Spinal cord (tissue), 10 donors: Measurements from ENCODE around the gene VTCN1. TPM values are rescaled to one million over a fixed set of nuclear protein-coding genes. Genes with fewer than 3 reads are reported as not detected.

ENCODE experiments used
- DNase-seq, 6 donors: peaks; one replicate each; pipeline versions ENCODE4 v3.0.0 to v3.0.0-alpha.2; 2013 to 2015; ENCODE audit warnings: low spot score in 6 of 6, low read depth in 4 of 6
- H3K27ac ChIP-seq: one replicate; pipeline ENCODE4 v1.5.1; 2013; ENCODE audit warnings: low read depth, low read length, control low read depth
- H3K27me3 ChIP-seq: one replicate; pipeline ENCODE4 v1.6.1; 2013; ENCODE audit warnings: low read length; ENCODE audit not compliant: control insufficient read depth, insufficient read depth
- H3K36me3 ChIP-seq: one replicate; pipeline ENCODE4 v1.6.1; 2013; ENCODE audit warnings: low read length; ENCODE audit not compliant: control insufficient read depth, insufficient read depth
- H3K4me1 ChIP-seq: one replicate; pipeline ENCODE4 v1.6.1; 2013; ENCODE audit warnings: low read length; ENCODE audit not compliant: control insufficient read depth, insufficient read depth
- H3K4me3 ChIP-seq: one replicate; pipeline ENCODE4 v1.5.1; 2013; ENCODE audit warnings: low read depth, low read length, control low read depth
- H3K9me3 ChIP-seq: one replicate; pipeline ENCODE4 v1.6.1; 2013; ENCODE audit warnings: low read length; ENCODE audit not compliant: control insufficient read depth, insufficient read depth
- WGBS: methylation state at CpG from one replicate; pipeline ENCODE4 v1.1.5; 2013; ENCODE audit warnings: missing lambda C conversion rate; ENCODE audit not compliant: insufficient coverage; 5-methylcytosine and 5-hydroxymethylcytosine counted together
- polyA plus RNA-seq, 2 donors: library from polyadenylated mRNA; unstranded; fragments of 120-200 nt; gene quantifications; one replicate each; pipeline ENCODE4 v1.2.1, GENCODE V29; 2013; ENCODE audit not compliant: insufficient read length in 2 of 2
- total RNA-seq, 2 donors: library from RNA; depleted of rRNA in 1 of 2; stranded (reverse); fragments of 120-200 nt in 1 of 2; fragments of >200 nt in 1 of 2; gene quantifications; one replicate each; pipeline versions ENCODE4 v1.2.3 to v1.2.4, GENCODE V29; 2013 to 2014
- donor health status: healthy.

The VTCN1 gene
- total and polyA plus RNA-seq, 4 donors: 0.33 to 0.82 (median 0.59) TPM

DNA sequence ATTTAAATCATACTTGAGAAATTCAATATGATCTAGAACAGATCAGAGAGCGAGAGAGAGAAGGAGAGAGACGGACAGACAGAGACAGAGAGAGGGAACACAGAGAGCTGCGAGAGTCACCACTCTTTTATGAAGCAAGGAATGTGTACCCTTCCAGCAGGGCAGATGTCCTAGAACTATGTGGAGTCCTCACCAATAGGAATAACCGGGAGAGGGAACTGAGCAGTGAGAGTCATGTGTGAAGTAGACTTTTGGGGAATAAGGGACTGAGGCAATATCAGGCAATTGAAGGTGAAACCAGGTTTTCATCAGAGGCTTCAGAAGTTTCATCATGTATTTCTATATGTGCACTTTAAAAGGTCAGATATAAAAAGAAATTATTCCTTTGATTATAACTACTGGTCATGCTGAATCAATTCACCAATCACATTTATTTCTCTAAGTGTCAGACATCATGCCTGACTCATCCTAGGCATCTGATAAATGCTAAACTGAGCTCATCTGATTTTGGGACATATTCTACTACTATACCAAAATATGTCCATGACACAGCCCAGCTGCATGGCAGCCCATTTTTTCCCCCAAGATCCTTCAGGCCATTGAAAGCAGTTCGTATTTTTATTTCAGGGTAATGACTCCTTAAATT, 22.4 kb downstream of the VTCN1 start:
- Histone ChIP-seq H3K36me3 (no peaks in the 10 kb centered on the region), H3K27ac (no peak overlapping the region), H3K4me3 (no peak overlapping the region), H3K4me1 (no peaks in the 10 kb centered on the region), H3K27me3 (no peaks in the 10 kb centered on the region), H3K9me3 (no peaks in the 10 kb centered on the region)
- 85% methylated on average over 4 of the region's 5 CpGs for WGBS
- DNase-seq: no peak

DNA sequence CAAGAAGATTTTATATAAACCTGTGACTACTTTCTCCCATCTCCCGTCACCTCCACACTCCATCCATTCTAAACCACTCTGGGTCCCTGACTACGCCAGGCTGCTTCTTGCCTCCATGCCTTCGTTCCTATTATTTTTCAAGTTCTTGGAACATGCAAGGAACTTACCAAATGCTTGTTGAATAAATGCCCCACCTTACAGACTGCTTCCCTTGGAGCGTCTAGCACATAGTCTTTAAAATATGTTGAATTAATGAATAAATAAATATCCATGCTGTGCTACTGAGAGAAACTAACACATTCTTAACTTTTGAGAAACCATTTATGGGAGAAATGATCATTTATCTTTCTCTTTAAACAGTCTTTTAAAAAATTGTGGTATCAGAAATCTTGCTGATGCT, 27.6 kb downstream of the VTCN1 start:
- 95% methylated on average over 3 of the region's 4 CpGs for WGBS
- Histone ChIP-seq H3K9me3 (no peaks in the 10 kb centered on the region), H3K27ac (no peak overlapping the region), H3K27me3 (no peaks in the 10 kb centered on the region), H3K36me3 (no peaks in the 10 kb centered on the region), H3K4me1 (no peaks in the 10 kb centered on the region), H3K4me3 (no peak overlapping the region)
- DNase-seq: peak in 1 of 6 donors; percentile 45

DNA sequence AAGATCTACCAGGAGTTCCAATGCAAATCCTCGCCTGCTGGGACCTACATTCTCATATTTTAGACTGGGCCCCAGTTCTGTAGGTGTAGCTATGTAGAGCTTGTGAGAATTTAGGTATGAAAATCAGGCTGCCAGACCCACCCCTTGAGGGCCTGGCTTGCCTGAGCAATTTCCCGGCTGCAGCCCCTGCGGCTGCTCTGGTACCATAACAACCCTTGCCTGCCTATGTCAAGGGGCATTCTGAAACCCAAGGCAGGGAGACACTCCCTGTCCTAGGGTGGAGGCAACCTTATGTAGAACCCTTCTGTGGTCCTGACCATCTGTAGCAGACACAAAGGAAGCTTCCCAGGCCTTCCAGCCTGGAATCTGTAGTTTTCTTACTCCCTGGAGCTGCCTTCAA, 28.4 kb downstream of the VTCN1 start:
- Histone ChIP-seq H3K4me1 (no peaks in the 10 kb centered on the region), H3K36me3 (no peaks in the 10 kb centered on the region), H3K27me3 (no peaks in the 10 kb centered on the region), H3K9me3 (no peaks in the 10 kb centered on the region), H3K27ac (no peak overlapping the region), H3K4me3 (no peak overlapping the region)
- DNase-seq: no peak
- WGBS: 100% methylated on average over 2 of the region's 3 CpGs

DNA sequence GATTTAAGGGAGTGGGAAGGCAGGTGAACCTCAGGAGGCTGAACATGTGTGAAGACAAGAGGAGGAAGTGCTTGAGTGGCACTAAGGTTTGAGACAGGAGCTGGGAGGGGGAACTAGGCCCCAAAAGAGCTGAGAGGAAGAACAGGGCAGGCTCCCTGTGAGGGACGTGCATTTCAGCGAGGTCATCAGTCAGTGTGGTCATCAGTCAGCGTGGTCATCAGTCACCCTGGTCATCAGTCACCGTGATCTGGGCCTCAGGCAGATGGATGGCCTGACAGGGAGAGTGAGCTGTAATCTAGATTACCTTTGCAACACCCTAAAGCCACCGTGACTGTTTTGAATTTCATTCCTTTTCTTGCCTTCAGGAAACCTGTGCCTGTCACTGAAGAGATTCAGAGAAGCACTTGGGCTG, 29.1 kb downstream of the VTCN1 start:
- no peaks in the 10 kb centered on the region for H3K9me3 ChIP-seq
- no peaks in the 10 kb centered on the region for H3K4me1 ChIP-seq
- H3K27me3 ChIP-seq: no peaks in the 10 kb centered on the region
- H3K36me3 ChIP-seq: no peaks in the 10 kb centered on the region
- no peak for DNase-seq
- no peak overlapping the region for H3K27ac ChIP-seq
- no peak overlapping the region for H3K4me3 ChIP-seq
- WGBS: 63% methylated on average over 5 of the region's 5 CpGs

DNA sequence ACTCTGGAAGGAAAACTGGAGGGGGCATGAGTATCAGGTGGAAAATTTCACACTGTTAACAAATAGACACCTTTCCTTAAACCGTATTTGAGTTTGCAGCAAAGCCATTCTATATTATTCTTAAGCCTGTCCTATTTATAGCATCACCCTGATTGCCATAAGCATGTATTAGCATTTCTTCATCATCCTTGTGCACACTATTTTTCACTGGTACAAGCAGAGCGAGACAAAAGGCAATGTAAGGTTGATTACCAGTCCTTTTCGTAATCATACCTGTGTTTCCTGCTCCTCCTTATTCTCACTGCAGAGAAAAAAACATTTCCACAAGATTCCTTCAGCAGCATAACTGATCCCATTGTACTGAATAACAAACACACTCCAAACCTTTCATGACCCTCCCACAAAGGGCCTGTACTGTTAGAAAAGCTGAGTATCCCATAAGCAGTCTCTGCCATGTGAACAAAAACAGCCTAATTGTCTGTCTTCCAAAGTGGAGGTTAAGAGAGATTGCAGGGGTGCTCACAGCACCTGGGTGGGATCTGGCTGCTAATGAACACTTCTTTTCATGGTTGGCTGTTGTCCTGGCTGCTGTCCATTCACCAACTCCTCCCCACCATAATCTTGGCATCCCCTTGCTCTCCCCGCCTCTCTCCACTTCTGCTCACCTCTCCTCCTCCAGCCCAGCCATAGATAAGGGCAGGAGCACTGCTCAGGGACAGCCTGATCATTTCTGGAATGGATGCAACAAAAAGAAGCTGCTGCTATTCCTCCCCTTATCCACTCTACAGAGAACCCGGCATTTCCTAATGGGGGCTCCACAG, 30.4 kb downstream of the VTCN1 start:
- DNase-seq: peak in 1 of 6 donors; percentile 53
- Histone ChIP-seq H3K4me3 (no peak overlapping the region), H3K9me3 (no peaks in the 10 kb centered on the region), H3K27me3 (no peaks in the 10 kb centered on the region), H3K36me3 (no peaks in the 10 kb centered on the region), H3K27ac (no peak overlapping the region), H3K4me1 (no peaks in the 10 kb centered on the region)
- 86% methylated on average over 4 of the region's 5 CpGs for WGBS

DNA sequence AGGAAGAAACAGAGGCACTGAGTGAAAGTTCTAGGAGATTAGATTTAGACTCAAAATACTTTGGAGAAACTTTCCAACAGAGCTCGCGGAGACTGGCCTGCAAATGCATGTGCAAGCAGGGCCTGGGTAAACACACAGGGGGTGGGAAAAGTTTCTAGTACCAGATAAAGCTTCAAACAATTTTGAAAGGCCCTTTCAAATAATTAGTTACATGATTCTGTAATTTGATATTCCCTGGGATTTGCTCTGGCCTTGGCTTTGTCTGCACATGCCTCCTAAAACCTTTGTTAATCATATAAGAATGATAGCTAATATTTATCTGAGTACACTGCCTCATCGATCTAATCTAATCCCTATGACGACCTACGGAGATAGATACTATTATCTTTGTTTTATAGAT, 31.3 kb downstream of the VTCN1 start:
- no peaks in the 10 kb centered on the region for H3K36me3 ChIP-seq
- no peaks in the 10 kb centered on the region for H3K4me1 ChIP-seq
- H3K27ac ChIP-seq: no peak overlapping the region
- no CpG with 5 or more reads among the region's 5 CpGs for WGBS
- no peak overlapping the region for H3K4me3 ChIP-seq
- no peaks in the 10 kb centered on the region for H3K27me3 ChIP-seq
- DNase-seq: no peak
- no peaks in the 10 kb centered on the region for H3K9me3 ChIP-seq

DNA sequence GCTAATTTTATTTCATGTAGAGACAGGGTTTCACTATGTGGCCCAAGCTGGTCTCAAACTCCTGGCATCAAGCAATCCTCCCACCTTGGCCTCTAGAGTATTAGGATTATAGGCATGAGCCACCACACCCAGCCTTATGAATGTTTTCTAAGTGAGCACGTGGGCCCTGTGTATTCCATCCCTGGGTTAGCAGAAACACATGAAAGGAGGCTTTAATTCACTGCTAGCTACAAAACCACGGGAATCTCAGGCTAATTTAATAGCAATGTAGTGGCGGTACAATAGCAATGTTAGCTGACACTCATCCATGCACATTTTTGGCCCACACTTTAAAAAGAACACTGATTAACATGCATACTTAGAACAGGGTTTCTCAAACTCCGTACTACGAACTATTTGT, 32.0 kb downstream of the VTCN1 start:
- no peak for DNase-seq
- WGBS: no CpG with 5 or more reads among the region's 5 CpGs
- H3K36me3 ChIP-seq: no peaks in the 10 kb centered on the region
- H3K9me3 ChIP-seq: no peaks in the 10 kb centered on the region
- H3K4me1 ChIP-seq: no peaks in the 10 kb centered on the region
- H3K4me3 ChIP-seq: no peak overlapping the region
- no peak overlapping the region for H3K27ac ChIP-seq
- no peaks in the 10 kb centered on the region for H3K27me3 ChIP-seq

DNA sequence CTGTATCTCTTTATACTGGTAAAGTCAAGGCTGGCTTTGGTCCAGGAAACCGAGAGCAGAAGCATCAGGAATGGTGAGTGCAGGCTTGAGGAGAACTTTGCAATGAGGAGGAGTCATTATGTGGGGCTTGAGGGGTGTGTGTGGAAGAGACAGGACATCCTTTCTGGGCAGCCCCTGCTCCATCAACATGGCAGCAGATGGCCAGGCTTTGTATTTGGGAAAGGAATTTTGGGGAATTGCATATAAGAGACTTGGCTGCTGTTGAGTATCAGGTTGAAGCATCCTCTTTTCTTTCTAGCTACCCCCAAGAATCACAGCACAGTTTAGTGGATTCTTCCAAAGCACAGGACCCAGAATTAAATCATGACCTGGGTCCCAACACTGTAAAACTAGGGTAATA, 33.4 kb downstream of the VTCN1 start:
- H3K4me3 ChIP-seq: no peak overlapping the region
- H3K27me3 ChIP-seq: no peaks in the 10 kb centered on the region
- no peak for DNase-seq
- no peaks in the 10 kb centered on the region for H3K4me1 ChIP-seq
- no peak overlapping the region for H3K27ac ChIP-seq
- H3K9me3 ChIP-seq: no peaks in the 10 kb centered on the region
- no peaks in the 10 kb centered on the region for H3K36me3 ChIP-seq
- no CpG with 5 or more reads among the region's 1 CpG for WGBS

DNA sequence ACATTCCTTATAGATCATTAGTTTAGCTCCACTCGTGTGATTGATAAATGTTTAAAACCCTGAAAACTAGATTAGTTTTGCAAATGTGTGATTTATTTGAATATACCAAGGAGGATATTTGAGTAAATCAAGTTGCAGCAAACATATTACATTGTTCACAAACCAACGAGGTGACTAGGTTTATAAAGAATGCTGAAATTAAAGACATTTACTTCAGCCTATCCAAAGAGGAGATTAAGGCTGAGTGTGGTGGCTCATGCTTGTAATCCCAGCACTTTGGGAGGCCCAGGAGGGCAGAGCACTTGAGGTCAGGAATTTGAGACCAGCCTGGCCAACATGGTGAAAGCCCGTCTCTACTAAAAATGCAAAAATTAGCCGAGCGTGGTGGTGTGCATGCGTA, 34.1 kb downstream of the VTCN1 start:
- H3K9me3 ChIP-seq: no peaks in the 10 kb centered on the region
- no peak overlapping the region for H3K4me3 ChIP-seq
- no peaks in the 10 kb centered on the region for H3K36me3 ChIP-seq
- H3K4me1 ChIP-seq: peaks cover 6% of the 10 kb centered on the region
- H3K27me3 ChIP-seq: no peaks in the 10 kb centered on the region
- no peak overlapping the region for H3K27ac ChIP-seq
- DNase-seq: no peak
- WGBS: 86% methylated on average over 4 of the region's 6 CpGs

DNA sequence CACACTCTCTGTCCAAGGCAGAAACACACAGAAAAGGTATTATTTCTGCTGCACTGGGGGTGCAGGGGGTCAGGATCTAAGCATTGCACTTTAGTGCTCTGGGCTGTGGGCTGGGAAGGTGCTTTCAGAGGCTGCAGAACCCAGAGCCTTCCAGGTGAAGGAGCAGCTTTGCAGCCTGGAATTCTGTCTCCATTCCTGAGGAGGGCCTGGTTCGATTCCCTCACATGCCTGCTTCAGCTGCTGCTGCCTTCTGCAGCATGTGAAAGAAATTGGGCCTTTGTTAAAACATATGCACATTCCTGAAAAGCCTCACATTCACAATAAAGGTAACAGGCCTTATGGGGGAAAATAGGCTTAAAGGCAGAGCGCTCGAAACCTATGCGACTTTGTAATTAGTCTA, 35.9 kb downstream of the VTCN1 start:
- Histone ChIP-seq H3K27ac (no peak overlapping the region), H3K9me3 (no peaks in the 10 kb centered on the region), H3K36me3 (no peaks in the 10 kb centered on the region), H3K4me3 (no peak overlapping the region), H3K27me3 (no peaks in the 10 kb centered on the region), H3K4me1 (peaks cover 6% of the 10 kb centered on the region)
- DNase-seq: no peak
- WGBS: no CpG with 5 or more reads among the region's 4 CpGs
